GM10266 (cell line): ENCODE results near the gene KCTD21.

ENCODE experiments used
- DNase-seq: peaks from one replicate; pipeline ENCODE4 v3.0.0; 2012; ENCODE audit errors: extremely low spot score
- CTCF ChIP-seq: IDR thresholded peaks from 2 replicates; pipeline ENCODE4 v1.5.1; 2012; ENCODE audit warnings: mild to moderate bottlenecking, low read depth; ENCODE audit not compliant: control insufficient read depth, insufficient read depth; ENCODE audit errors: missing control alignments

Gene KCTD21

GRCh38 chr11:78221396-78222315 is 33.2 kb upstream of the KCTD21 start:
- no peak for TF ChIP-seq CTCF
- no peak for DNase-seq

- no peak for TF ChIP-seq CTCF
- no peak for DNase-seq
Observed at GRCh38 chr11:78220218-78221157, 32.1 kb upstream of the KCTD21 start.

GRCh38 chr11:78219493-78220217 is 31.2 kb upstream of the KCTD21 start:
- no peak for DNase-seq
- no peak for TF ChIP-seq CTCF

GRCh38 chr11:78218707-78219492 is 30.5 kb upstream of the KCTD21 start:
- no peak for DNase-seq
- TF ChIP-seq CTCF = no peak

- no peak for DNase-seq
- no peak for TF ChIP-seq CTCF
Observed at GRCh38 chr11:78217650-78218541, 29.5 kb upstream of the KCTD21 start.
